ENCODE data around the gene SLC2A13. TPM values are rescaled to one million over a fixed set of nuclear protein-coding genes. Genes with fewer than 3 reads are reported as not detected.
"Not testable (repeated sequence)": the region's sequence is repeated elsewhere in the genome, so short reads cannot be mapped to it uniquely, and the experiment has no call there.

SLC2A13 gene
- polyA plus RNA-seq, 3 donors from 2014 or later = 1.8 to 5.9 TPM; not detected in 1

GRCh38 chr12:39798429-39798828, 307.5 kb downstream of the SLC2A13 start:
- no peak overlapping the region for H3K27ac Mint-ChIP-seq

GRCh38 chr12:39795481-39795880, 310.4 kb downstream of the SLC2A13 start:
- Mint-ChIP-seq H3K27me3 (ENCODE audit: low read depth in 3 of 3) (peaks cover 0 to 2% (median 0%) of the 10 kb centered on the region in 3 donors), H3K36me3 (peaks cover 0 to 5% (median 0%) of the 10 kb centered on the region in 3 donors), H3K9me3 (no peaks in the 10 kb centered on the region), H3K27ac (no peak overlapping the region), H3K4me3 (no peak overlapping the region), H3K4me1 (no peaks in the 10 kb centered on the region)
- DNase-seq = no peak

More at GRCh38 chr12:39798429-39798828, 307.5 kb downstream of the SLC2A13 start:
- Mint-ChIP-seq H3K27me3 (ENCODE audit: low read depth in 3 of 3) (peaks cover 0 to 3% (median 2%) of the 10 kb centered on the region in 3 donors), H3K4me1 (no peaks in the 10 kb centered on the region), H3K4me3 (no peak overlapping the region), H3K36me3 (peaks cover 0 to 5% (median 0%) of the 10 kb centered on the region in 3 donors), H3K9me3 (no peaks in the 10 kb centered on the region)
- no peak for DNase-seq

GRCh38 chr12:39792938-39793337, 312.9 kb downstream of the SLC2A13 start:
- Mint-ChIP-seq H3K9me3 (no peaks in the 10 kb centered on the region), H3K4me1 (no peaks in the 10 kb centered on the region), H3K4me3 (no peak overlapping the region), H3K36me3 (peaks cover 0 to under 1% (median 0%) of the 10 kb centered on the region in 3 donors), H3K27me3 (ENCODE audit: low read depth in 3 of 3) (peaks cover 0 to 2% (median 0%) of the 10 kb centered on the region in 3 donors), H3K27ac (no peak overlapping the region)
- no peak for DNase-seq

- Mint-ChIP-seq H3K36me3 (no peaks in the 10 kb centered on the region), H3K27me3 (ENCODE audit: low read depth in 3 of 3) (peaks cover 0 to 1% (median 0%) of the 10 kb centered on the region in 3 donors), H3K4me3 (no peak overlapping the region), H3K27ac (no peak overlapping the region), H3K9me3 (no peaks in the 10 kb centered on the region), H3K4me1 (no peaks in the 10 kb centered on the region)
- no peak for DNase-seq
Measured at GRCh38 chr12:39788239-39788638, 317.6 kb downstream of the SLC2A13 start.

- not testable (repeated sequence) for H3K27ac Mint-ChIP-seq; H3K4me1 Mint-ChIP-seq; H3K4me3 Mint-ChIP-seq; DNase-seq; H3K27me3 Mint-ChIP-seq (ENCODE audit: low read depth in 3 of 3); H3K36me3 Mint-ChIP-seq; H3K9me3 Mint-ChIP-seq
Measured at GRCh38 chr12:39785814-39786213, 320.1 kb downstream of the SLC2A13 start.

- no peak for DNase-seq
- H3K27ac Mint-ChIP-seq = no peak overlapping the region
- peaks cover 0 to 1% (median 0%) of the 10 kb centered on the region in 3 donors for H3K27me3 Mint-ChIP-seq (ENCODE audit: low read depth in 3 of 3)
- no peaks in the 10 kb centered on the region for H3K36me3 Mint-ChIP-seq
- no peaks in the 10 kb centered on the region for H3K9me3 Mint-ChIP-seq
- no peak overlapping the region for H3K4me3 Mint-ChIP-seq
- no peaks in the 10 kb centered on the region for H3K4me1 Mint-ChIP-seq
Measured at GRCh38 chr12:39782026-39782545, 323.8 kb downstream of the SLC2A13 start.

- H3K27ac Mint-ChIP-seq = no peak overlapping the region
- no peak overlapping the region for H3K4me3 Mint-ChIP-seq
- H3K36me3 Mint-ChIP-seq = no peaks in the 10 kb centered on the region
Measured at GRCh38 chr12:39780913-39781446, 324.9 kb downstream of the SLC2A13 start.

GRCh38 chr12:39780411-39780912, 325.4 kb downstream of the SLC2A13 start:
- no peak overlapping the region for H3K4me3 Mint-ChIP-seq
- no peaks in the 10 kb centered on the region for H3K4me1 Mint-ChIP-seq
- no peak for DNase-seq
- H3K27ac Mint-ChIP-seq = no peak overlapping the region
- no peaks in the 10 kb centered on the region for H3K36me3 Mint-ChIP-seq
- no peaks in the 10 kb centered on the region for H3K9me3 Mint-ChIP-seq
- H3K27me3 Mint-ChIP-seq (ENCODE audit: low read depth in 3 of 3) = no peaks in the 10 kb centered on the region

More at GRCh38 chr12:39780913-39781446, 324.9 kb downstream of the SLC2A13 start:
- H3K4me1 Mint-ChIP-seq = no peaks in the 10 kb centered on the region
- peaks cover 0 to 1% (median 0%) of the 10 kb centered on the region in 3 donors for H3K27me3 Mint-ChIP-seq (ENCODE audit: low read depth in 3 of 3)
- DNase-seq = no peak
- H3K9me3 Mint-ChIP-seq = no peaks in the 10 kb centered on the region

GRCh38 chr12:39779768-39780340, 326.0 kb downstream of the SLC2A13 start:
- Mint-ChIP-seq H3K27me3 (ENCODE audit: low read depth in 3 of 3) (no peaks in the 10 kb centered on the region), H3K4me3 (no peak overlapping the region), H3K27ac (no peak overlapping the region), H3K4me1 (no peaks in the 10 kb centered on the region), H3K36me3 (no peaks in the 10 kb centered on the region), H3K9me3 (no peaks in the 10 kb centered on the region)
- DNase-seq = no peak

GRCh38 chr12:39777465-39777864, 328.4 kb downstream of the SLC2A13 start:
- H3K27ac Mint-ChIP-seq = no peak overlapping the region
- no peaks in the 10 kb centered on the region for H3K27me3 Mint-ChIP-seq (ENCODE audit: low read depth in 3 of 3)
- H3K9me3 Mint-ChIP-seq = no peaks in the 10 kb centered on the region
- H3K4me3 Mint-ChIP-seq = no peak overlapping the region
- no peaks in the 10 kb centered on the region for H3K36me3 Mint-ChIP-seq
- H3K4me1 Mint-ChIP-seq = no peaks in the 10 kb centered on the region
- no peak for DNase-seq

- Mint-ChIP-seq H3K4me3 (no peak overlapping the region), H3K36me3 (no peaks in the 10 kb centered on the region), H3K4me1 (no peaks in the 10 kb centered on the region), H3K9me3 (no peaks in the 10 kb centered on the region), H3K27ac (no peak overlapping the region), H3K27me3 (ENCODE audit: low read depth in 3 of 3) (no peaks in the 10 kb centered on the region)
- no peak for DNase-seq
Measured at GRCh38 chr12:39773266-39773665, 332.6 kb downstream of the SLC2A13 start.

- no peak for DNase-seq
- no peaks in the 10 kb centered on the region for H3K9me3 Mint-ChIP-seq
- H3K4me1 Mint-ChIP-seq = no peaks in the 10 kb centered on the region
- H3K36me3 Mint-ChIP-seq = no peaks in the 10 kb centered on the region
- no peak overlapping the region for H3K27ac Mint-ChIP-seq
- no peak overlapping the region for H3K4me3 Mint-ChIP-seq
- no peaks in the 10 kb centered on the region for H3K27me3 Mint-ChIP-seq (ENCODE audit: low read depth in 3 of 3)
Measured at GRCh38 chr12:39772821-39773259, 333.0 kb downstream of the SLC2A13 start.

GRCh38 chr12:39771456-39771855, 334.4 kb downstream of the SLC2A13 start:
- no peaks in the 10 kb centered on the region for H3K36me3 Mint-ChIP-seq
- H3K4me1 Mint-ChIP-seq = no peaks in the 10 kb centered on the region
- no peak overlapping the region for H3K27ac Mint-ChIP-seq
- H3K4me3 Mint-ChIP-seq = no peak overlapping the region
- no peaks in the 10 kb centered on the region for H3K27me3 Mint-ChIP-seq (ENCODE audit: low read depth in 3 of 3)
- no peak for DNase-seq
- H3K9me3 Mint-ChIP-seq = no peaks in the 10 kb centered on the region

GRCh38 chr12:39764944-39765560, 340.8 kb downstream of the SLC2A13 start:
- no peaks in the 10 kb centered on the region for H3K27me3 Mint-ChIP-seq (ENCODE audit: low read depth in 3 of 3)
- H3K4me3 Mint-ChIP-seq = no peak overlapping the region
- H3K9me3 Mint-ChIP-seq = no peaks in the 10 kb centered on the region
- H3K27ac Mint-ChIP-seq = no peak overlapping the region
- peaks cover 0 to 15% (median under 1%) of the 10 kb centered on the region in 3 donors for H3K36me3 Mint-ChIP-seq
- no peaks in the 10 kb centered on the region for H3K4me1 Mint-ChIP-seq
- DNase-seq = peak in 2 of 3 donors; percentile 1 to 10

Measured in immature natural killer cell (primary cell).